NCI-H2081 (cell line): Measurements from ENCODE around the gene LAMTOR3.
A peak's percentile ranks its signal among the peaks of the same experiment; 100 is the strongest.

Experiments used
- DNase-seq, 2 experiments: peaks; one replicate each; lab custom pipeline; 2025; lab: John Stamatoyannopoulos, UW

The LAMTOR3 gene

DNA sequence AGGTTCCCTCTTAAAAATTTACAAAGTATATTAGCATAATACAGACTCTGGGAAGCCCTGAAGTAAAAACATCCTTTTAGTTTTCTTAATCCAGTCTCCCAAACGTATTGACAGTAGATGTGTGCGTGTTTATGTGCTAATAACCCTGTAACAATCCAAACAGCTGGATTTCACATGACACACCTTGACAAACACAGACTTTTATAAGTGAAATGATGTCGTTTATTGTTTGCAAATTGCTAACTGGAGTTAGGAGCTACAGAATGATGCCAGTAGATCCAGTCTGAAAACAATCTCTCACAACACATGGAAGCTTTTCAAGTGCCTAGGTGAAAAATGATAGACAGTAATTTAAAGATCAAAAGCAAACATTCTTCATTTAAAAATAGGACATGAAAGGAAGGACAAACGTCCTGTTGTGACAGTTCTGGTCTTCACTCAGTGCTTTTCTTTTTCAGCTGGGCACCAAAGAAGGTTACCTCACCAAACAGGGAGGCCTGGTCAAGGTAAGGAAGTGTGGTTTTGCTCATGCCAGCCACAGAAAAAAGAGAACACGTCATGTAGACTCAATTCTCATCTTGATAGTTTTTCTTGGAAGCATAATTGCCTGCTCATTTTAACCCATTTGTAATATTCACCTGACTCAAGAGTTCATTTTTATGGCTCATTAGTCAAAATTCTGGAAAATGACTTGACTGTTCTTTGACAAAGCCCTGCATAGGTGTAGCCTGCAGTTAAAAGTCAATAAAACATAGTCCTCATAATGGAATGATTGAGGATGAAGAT lies 32.9 kb downstream of the LAMTOR3 start:
- peak in 1 of 2 experiments; percentile 79 for DNase-seq

DNA sequence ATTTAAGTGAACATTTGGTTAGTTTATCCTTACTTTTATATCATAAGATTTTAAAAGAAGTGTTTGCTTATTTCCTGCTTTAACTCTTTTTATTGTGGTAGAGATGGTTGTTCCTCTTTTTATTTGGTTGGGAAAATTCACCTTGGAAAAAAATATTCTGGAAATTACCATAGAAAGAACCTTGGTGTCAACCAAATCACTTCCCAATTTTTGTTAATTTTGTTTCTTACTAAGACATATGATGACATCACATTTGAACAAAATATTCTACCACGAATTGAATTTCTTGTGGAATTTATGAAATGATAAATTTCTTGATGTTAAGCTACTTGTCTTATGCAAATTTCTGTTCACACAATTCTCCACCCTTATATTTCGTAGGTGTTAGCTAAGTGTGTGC lies 33.7 kb downstream of the LAMTOR3 start:
- DNase-seq: no peak

DNA sequence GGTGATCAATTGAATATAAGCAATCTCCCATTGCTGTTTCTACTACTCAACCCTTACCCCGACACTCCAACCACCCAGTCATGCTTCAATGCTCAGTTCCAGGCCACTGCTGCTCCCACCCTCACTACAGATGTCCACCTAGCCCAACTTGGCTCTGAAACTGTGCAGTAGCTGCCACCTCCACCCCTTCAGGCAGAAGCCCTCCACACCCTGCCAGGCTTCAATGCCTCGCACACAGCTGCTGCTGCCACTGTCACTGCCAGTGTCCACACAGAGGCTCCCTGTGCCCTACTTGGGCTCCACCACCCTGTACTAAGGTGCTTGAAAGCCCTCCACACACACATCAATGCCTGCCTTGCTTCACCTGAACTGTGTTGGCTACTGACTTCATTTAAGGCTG lies 34.6 kb downstream of the LAMTOR3 start:
- no peak for DNase-seq

DNA sequence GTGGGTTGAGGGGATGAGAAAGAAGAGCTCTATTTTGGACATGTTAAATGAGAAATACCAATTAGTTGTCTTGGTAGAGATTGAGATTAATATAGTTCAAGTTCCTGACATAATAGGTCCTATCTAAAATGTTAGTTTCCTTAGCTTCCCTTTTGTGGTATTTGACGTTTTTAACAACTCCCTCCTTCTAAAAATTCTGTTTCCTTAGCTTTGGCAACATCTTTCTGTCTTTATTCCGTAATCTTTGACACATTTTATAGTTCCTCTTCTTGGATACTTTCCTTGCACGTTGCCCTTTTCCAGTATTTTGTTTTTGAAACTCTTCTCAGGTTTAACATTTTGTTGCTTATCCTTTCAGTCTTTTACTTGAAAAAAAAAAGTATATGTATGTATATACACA lies 36.9 kb downstream of the LAMTOR3 start:
- no peak for DNase-seq

DNA sequence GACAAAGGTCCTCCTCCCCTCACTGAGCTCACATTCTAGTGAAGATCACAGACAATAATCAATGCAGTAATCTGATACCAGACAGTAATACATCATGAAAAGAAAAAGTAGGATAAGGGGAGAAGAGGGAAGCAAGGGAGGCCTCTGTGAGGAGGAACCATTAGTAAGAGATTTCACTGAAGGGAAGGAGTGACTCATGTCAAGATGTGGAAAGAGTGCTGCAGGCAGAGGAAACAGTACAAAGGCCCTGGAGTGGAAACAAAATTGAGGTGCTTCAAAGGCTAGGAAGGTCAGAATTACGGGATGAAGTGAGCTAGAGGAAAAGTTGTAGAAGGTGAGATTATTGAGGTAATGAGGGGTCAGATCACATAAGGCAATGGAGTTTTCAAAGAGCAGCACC lies 38.1 kb downstream of the LAMTOR3 start:
- DNase-seq: no peak

DNA sequence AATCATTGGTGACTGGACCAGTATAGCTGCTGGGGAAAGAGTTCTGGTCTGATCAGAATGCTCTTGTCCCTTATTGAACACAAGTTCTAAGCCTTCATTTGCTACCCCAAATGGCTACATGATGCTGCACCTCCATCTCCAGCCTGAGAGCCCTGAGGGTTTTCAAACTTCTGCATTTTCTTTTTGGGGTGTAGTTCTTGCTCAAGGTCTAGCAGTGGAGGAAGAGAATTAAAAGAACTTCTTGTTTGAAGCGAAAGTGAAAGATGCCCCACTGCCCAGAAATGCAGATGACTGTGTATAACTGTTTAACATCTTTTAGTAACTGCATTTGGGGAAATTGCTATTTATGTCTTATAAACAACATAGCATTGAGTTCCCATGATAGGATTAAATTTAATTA lies 38.5 kb downstream of the LAMTOR3 start:
- DNase-seq: no peak

DNA sequence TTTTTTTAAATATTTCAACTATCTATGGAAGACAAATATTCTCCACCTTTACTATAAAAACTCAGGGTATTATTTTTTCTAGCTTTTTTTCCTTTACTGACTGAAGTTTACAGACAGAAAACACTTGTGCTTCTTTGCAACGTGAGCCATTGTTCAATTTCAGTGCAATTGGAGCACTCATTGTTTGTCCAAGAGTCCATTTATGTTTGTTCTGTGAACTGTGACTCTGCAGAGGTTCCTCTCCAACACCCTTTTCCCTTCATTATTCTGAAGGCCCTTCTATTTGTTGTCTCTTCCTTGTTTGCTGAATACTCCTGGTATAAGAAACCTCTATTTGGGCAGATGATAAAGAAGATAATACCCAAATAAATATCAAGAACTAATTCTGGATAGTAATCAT lies 40.2 kb downstream of the LAMTOR3 start:
- no peak for DNase-seq

DNA sequence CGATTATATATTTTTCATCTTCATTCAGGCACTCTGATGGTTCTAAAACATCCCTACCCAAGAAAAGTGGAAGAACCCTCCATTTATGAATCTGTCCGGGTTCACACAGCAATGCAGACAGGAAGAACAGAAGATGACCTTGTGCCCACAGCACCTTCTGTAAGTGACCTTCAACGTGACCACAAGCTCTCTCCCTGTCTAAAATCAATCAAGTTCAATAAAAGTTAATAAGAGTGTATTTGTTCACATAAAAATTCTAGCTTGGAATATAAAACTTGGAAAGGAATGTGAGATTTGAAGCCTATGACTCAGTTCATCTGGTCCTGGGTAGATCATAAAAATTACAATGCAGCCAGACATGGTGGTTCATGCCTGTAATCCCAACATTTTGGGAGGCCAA lies 41.0 kb downstream of the LAMTOR3 start:
- DNase-seq: no peak

DNA sequence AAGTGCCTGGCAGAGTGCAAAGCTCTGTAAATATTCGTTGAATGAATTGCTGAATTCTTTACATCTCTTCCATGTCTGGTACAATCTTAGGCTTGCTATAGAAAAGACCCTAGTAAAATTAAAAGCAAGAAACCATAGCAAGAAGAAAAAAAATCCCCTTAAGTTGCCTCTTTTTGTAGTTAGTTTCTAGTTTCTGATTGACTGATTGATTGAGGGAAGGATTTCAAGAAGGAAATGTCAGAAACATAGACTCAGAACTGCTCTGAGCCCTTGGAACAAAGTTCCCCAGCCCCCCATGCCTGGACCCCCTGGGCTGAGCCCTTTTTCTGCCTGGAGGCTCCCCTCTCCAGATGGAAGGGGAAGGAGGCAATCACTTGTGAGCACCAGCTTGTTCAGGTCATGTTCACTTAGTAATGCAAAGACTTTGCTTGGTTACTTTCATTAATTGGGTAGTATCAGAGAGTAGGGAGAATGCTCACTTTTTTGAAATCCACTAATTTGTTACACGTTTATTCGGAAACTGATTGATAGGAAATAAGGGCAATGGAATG lies 42.0 kb downstream of the LAMTOR3 start:
- DNase-seq: no peak

DNA sequence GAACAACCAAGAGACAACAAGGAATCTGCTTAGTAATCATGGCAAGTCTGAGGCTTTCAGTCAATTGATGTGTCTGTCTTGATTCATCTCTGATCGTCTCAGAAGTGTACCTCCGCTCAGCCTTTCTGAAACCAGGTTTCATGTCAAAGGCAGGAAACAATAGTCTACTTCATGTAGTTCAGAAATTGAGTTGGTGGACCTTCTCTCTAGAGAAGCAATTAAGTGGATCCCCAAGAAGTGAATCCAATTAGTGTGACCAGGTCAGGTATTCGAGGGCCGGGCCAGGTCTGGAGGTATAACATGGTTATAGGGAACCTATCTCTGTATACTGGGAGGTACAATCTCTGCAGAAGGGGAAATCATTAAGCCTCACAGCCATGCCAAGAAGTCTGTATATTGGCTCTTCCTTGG lies 45.6 kb downstream of the LAMTOR3 start:
- no peak for DNase-seq

DNA sequence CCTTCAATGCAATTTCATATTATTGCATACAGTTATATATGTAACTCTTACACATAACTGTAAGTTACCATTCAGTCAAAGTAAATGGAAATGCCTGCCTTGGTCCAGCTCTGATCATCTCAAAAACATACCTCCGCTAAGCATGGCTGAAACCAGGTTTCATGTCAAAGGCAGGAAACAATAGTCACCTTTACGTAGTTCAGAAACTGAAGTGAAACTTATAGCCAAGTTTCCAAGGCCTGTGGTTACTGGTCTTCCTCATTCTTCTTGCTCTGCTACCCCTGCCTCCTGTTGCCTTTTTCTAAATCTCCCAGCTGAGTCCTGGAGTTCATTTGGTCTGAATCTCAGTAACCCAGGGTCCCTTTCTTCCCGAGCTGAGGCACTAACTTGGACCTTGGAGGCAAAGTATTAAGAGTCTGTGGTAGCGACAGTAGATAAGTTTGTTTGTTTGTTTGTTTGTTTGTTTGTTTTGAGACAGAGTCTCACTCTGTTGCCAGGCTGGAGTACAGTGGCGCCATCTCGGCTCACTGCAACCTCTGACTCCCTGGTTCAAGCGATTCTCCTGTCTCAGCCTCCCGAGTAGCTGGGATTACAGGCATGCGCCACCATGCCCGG lies 46.8 kb downstream of the LAMTOR3 start:
- no peak for DNase-seq

DNA sequence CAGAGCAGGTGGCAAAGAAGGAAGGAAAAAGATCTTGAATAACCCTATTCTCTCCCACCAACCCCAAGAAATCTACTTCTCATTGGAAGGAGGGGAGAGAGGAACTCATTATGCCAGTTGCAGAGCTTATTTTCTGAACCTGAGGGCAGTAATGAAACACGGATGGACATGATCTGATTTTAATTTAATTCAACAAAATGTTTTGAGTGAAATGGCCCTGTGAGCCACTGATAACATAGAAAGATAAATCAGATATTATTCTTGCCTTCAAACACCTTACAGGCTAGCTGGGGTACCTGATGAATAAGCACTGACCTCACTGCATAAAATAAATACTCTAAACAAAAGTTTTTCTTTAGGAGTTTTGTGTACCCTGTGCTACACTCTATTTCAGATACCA lies 47.3 kb downstream of the LAMTOR3 start:
- DNase-seq: no peak

DNA sequence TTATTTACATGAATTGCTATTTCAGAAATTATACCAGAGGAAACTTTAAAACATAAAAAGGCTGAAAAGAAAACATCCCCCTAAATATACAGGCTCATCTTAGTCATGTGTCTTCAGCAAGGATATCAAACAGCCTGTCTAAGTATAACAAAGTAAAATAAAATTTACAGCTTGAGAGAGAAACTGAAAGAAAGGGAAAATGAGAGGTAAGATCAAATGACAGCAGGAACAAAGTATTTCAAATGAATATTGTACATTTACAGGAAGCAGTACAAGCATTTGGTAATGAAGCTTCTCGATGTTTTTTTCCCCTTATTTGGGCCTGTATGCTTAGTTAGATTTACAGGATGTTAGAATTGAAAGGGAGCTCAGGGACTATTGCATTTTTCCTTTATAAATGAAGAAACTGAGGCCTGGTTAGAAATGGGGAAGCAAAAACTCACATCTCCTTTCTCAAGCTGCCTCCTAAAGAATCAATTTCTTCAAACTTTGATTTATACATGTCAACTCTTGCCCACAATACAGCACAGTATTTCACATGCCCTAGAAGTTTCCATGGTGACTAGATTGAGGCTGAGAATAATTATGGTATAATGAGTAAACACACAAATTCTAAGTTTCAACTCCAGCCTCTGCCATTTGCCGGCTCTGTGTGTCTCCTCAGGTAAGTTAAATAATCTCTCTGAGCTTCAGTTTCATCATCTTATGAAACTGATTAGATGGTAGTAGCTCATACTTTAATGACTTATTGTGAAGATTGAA lies 48.3 kb downstream of the LAMTOR3 start:
- DNase-seq: peak in 1 of 2 experiments; percentile 9

DNA sequence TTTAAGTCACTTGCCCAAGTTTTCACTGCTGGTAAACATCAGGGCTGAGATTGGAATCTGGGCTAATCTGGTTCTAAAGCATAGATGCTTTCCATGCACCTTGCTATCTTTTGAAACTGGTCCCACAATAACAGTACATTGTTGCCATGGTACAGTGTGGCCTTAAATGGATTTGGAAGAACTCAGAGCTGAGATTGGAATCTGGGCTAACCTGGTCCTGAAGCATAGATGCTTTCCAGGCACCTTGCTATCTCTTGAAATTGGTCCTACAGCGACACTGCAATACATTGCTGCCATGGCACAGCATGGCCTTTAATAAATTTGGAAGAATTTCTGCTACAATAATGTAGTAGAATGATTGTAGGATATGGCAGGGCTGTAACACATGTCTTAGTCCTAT lies 49.0 kb downstream of the LAMTOR3 start:
- no peak for DNase-seq

DNA sequence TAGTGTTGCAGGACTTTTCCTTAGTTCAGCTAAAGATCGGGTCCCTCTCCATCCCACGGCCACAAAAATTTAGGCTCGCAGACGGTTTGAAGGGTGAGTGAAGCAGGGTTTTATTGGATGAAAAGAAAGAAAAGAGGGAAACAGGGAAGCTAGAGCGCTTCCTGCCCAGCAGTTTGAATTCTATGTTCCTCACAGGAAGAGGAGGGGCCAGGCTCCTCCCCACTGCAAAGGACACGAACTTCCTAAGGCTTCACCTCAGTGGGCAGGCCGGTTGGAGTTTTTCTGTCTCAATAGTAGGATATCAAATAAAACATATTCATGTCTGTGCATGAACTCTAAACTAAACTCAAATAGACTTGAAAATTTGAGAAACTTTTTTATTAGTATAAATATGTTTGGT lies 50.2 kb downstream of the LAMTOR3 start:
- DNase-seq: no peak

DNA sequence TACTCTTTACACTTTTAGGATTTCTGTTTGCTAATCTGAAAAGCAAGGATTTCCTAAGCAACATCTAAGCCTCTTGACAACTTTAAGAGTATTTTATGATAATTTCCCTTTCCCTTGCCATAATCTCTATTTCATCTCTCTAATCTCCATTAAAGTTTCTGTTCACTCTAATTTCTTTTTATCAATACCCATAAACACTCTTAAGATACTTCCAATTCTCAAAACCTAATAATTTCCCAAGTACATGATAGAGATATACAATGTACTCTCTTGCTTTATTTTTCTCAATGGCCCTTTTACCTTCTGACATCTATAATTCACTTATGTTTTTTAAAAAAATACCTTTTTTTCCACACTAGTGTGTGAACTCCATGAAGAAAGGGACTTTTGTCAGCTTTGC lies 50.8 kb downstream of the LAMTOR3 start:
- DNase-seq: no peak

DNA sequence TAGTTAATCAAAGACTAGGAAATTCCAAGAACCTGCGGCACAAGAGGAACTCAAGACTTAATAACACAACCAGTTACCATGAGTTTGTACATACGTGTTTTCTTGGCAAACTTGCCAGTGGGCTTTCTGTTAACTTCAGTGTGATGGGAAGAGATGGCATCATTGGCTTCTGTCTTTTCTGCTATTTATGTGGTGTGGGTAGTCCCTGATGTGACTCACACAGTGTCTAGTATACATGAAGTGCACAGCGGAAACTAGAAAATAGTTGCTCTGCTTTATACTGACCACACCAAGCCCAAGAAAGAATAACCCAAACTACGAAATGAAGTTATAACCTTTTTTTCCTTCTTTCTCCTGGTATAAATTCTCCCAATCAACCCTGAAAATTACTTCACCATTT lies 53.1 kb downstream of the LAMTOR3 start:
- no peak for DNase-seq

DNA sequence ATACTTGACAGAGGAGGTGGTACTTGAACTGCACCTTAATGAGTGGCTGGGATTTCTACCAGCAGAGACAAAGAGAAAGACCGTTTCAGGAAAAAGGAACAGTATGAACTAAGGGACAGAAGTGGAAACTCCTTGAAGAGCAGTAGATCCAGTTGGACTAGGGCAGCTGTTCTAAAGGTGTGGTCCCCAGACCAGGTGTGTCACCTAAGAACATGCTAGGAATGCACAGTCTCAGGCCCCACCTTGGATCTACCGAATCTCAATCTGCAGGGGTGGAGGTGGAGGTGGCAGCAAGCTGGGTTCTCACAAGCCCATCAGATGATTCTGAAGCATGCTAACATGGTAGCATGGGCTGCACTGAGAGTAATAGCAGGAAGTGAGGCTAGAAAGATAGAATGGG lies 55.3 kb downstream of the LAMTOR3 start:
- DNase-seq: no peak

DNA sequence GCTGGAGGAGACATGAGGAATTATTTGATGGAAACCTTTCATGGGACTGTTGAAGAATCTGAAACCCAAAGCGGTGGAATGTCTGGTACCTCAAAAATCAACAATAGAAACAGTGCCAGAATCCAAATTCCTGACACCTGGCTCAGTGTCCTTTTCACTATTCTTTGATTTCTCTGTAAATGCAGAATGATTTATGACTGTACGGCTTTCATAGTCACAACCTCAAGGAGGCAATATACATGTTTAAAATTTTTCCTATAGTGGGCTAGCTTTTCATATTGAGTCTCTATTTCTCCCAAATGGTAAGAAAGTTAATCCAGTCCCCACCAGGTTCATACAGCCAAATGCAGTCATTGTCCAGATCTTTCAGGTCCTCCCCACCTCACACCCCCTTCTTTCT lies 58.3 kb downstream of the LAMTOR3 start:
- DNase-seq: no peak

DNA sequence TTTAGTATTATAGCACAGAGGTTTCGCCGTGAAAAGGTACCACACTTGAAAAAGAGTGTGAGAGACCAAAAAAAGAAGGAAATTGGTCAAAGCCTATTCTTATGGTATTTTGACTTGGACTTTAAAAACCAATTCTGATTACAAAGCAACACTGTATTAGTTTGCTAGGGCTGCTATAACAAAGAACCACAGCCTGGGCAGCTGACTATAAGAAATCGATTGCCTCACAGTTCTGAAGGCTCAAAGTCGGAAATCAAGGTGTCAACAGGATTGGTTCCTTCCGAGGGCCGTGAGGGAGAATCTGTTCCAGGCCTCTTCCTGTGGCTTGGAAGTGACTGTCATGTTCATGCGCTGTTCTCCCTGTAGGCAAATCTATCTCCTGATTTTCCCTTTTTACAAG lies 59.7 kb downstream of the LAMTOR3 start:
- DNase-seq: no peak

DNA sequence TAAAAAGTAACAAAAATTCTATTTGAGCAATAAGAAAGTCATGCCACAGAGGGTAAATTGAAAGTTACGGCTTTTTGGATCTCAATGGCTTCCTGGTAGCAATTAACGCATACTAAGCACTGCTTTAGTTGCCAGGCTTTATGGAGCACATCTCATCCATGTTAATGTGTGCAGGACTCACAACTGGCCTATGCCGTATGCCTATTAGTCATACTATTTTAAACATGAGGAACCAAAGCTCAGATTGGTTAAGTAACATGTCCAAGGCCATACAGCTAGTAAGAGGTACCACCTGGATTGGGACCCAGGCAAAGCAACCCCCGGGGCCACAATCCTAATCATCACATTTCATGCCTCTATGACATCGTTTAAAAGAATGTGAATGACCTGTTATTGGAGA lies 60.5 kb downstream of the LAMTOR3 start:
- DNase-seq: no peak

DNA sequence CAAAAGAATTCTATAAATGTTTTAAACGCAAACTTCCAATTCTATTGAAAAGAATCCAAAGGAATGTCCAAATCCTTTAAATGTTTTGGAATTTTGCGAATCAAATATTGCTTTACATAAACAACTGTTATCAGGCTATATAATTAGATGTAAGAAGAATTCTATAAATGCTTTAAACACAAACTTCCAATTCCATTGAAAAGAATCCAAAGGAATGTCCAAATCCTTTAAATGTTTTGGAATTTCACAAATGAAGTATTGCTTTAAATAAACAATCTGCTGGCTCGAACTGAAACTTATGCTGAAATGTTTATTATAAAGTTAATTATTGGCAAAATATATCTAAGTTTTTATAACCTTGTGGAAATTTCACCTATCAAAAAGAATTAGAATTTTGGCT lies 61.5 kb downstream of the LAMTOR3 start:
- no peak for DNase-seq

DNA sequence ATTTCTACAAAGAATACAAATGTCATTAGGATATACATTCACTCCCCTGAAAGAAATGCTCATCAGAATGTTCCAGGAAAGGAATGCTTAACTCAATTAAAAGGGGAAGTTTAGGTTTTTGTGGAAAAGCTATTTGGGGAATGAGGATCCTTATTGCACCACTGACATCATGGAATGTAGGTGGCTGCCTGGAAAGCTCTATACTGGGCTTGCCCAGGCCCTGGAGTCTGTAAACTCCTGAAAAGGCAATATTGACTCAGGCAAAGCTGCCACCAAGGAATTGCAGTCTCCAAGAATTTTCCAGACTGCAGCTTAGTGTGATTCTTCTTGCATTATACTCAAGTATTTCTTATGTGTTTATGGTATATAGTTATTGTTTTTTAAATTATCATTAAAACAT lies 61.9 kb downstream of the LAMTOR3 start:
- DNase-seq: no peak
